Tibial artery (tissue), 4 donors: ENCODE results near the gene WDR59.
"Not testable (repeated sequence)": the region's sequence is repeated elsewhere in the genome, so short reads cannot be mapped to it uniquely, and the experiment has no call there.

Experiments
- DNase-seq, 2 donors: peaks; one replicate each; pipeline ENCODE4 v3.0.0-alpha.2; 2019
- H3K27ac ChIP-seq, 2 donors: fragments of 200-600 bp; sonication (generic) in 1 of 2; 1 replicate in 1 of 2; 2 replicates in 1 of 2; pipeline ENCODE4 v1.5.1; 2018 to 2019; ENCODE audit warnings: mild to moderate bottlenecking in 1 of 2
- H3K27me3 ChIP-seq, 2 donors: fragments of 200-600 bp; sonication (generic) in 1 of 2; one replicate each; pipeline versions ENCODE4 v1.5.1 to v1.6.0; 2016 to 2019
- H3K36me3 ChIP-seq, 3 donors: fragments of 200-600 bp; sonication (generic) in 2 of 3; one replicate each; pipeline ENCODE4 v1.5.1; 2016 to 2019; ENCODE audit warnings: mild to moderate bottlenecking in 2 of 3
- H3K4me1 ChIP-seq, 4 donors: fragments of 200-600 bp; sonication (generic) in 2 of 4; 1 replicate in 3 of 4; 2 replicates in 1 of 4; pipeline ENCODE4 v1.5.1; 2016 to 2019
- H3K4me3 ChIP-seq, 2 donors: fragments of 200-600 bp; sonication (generic) in 1 of 2; 1 replicate in 1 of 2; 2 replicates in 1 of 2; pipeline ENCODE4 v1.5.1; 2018 to 2019; ENCODE audit warnings: mild to moderate bottlenecking in 2 of 2
- H3K9me3 ChIP-seq, 3 donors: fragments of 200-600 bp; sonication (generic) in 1 of 3; one replicate each; pipeline ENCODE4 v1.5.1; 2016 to 2019
- intact Hi-C: fragments of 100-400 bp; cut with DNase I; formaldehyde crosslinking; loops from one replicate; pipeline ENCODE4 v1.15.0; 2023; ENCODE audit warnings: low total_unique reads
- TF ChIP-seq, protein P1 (sequence below), 2 experiments: fragments of 200-600 bp in 1 of 2; fragments of 450-650 bp in 1 of 2; IDR thresholded peaks; one replicate each; pipeline ENCODE4 v1.5.1; 2017 to 2019; ENCODE audit warnings: antibody characterized with exemption in 2 of 2, mild to moderate bottlenecking in 1 of 2, moderate library complexity in 1 of 2

WDR59 gene

GRCh38 chr16:74847202-74847601 is 137.7 kb downstream of the WDR59 start:
- intact Hi-C loops, result no loop called here
- DNase-seq, result no peak
- Histone ChIP-seq H3K9me3 (no peaks in the 10 kb centered on the region), H3K4me1 (no peaks in the 10 kb centered on the region), H3K4me3 (no peak overlapping the region), H3K27me3 (no peaks in the 10 kb centered on the region), H3K27ac (no peak overlapping the region), H3K36me3 (no peaks in the 10 kb centered on the region)
- TF ChIP-seq, protein P1, sequence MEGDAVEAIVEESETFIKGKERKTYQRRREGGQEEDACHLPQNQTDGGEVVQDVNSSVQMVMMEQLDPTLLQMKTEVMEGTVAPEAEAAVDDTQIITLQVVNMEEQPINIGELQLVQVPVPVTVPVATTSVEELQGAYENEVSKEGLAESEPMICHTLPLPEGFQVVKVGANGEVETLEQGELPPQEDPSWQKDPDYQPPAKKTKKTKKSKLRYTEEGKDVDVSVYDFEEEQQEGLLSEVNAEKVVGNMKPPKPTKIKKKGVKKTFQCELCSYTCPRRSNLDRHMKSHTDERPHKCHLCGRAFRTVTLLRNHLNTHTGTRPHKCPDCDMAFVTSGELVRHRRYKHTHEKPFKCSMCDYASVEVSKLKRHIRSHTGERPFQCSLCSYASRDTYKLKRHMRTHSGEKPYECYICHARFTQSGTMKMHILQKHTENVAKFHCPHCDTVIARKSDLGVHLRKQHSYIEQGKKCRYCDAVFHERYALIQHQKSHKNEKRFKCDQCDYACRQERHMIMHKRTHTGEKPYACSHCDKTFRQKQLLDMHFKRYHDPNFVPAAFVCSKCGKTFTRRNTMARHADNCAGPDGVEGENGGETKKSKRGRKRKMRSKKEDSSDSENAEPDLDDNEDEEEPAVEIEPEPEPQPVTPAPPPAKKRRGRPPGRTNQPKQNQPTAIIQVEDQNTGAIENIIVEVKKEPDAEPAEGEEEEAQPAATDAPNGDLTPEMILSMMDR (IDR thresholded peaks at IDR 0.05), result no peak

GRCh38 chr16:74846714-74847113 is 138.2 kb downstream of the WDR59 start:
- TF ChIP-seq, protein P1 (IDR thresholded peaks at IDR 0.05), result no peak
- Histone ChIP-seq H3K9me3 (no peaks in the 10 kb centered on the region), H3K27me3 (no peaks in the 10 kb centered on the region), H3K36me3 (no peaks in the 10 kb centered on the region), H3K27ac (no peak overlapping the region), H3K4me3 (no peak overlapping the region), H3K4me1 (no peaks in the 10 kb centered on the region)
- intact Hi-C loops, result no loop called here
- DNase-seq, result no peak

DNA sequence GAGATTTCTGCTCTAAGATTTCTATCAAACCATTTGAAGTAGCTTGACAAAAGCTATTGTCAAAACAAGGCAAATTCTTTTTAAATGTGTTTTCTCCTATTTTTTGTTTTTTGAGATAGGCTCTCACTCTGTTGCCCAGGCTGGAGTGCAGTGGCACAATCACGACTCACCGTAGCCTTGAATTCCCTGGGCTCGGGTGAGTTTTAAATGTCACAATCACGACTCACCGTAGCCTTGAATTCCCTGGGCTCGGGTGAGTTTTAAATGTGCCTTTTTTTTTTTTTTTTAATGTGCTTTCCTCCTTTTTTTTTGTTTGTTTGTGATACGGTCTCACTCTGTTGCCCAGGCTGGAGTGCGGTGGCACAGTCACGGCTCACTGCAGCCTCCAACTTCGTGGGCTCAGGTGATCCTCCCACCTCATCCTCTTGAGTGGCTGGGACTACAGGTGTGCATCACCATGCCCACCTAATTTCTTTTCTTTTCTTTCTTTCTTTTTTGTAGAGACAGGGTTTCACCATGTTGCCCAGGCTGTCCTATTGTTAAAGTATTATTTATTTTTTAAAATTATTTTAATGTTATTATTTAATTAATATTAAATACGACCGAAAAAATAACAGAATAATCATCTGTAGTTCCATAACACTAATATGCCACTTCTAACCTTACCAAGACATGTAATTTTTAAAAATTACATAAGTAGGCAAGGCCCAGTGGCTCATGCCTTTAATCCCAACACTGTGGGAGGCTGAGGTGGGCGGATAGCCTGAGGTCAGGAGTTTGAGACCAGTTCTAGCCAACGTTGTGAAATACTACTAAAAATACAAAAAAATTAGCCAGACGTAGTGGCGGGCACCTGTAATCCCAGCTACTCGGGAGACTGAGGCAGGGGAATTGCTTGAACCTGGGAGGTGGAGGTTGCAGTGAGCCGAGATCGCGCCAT is 140.6 kb downstream of the WDR59 start:
- DNase-seq, result no peak
- Histone ChIP-seq H3K9me3 (no peaks in the 10 kb centered on the region), H3K27me3 (no peaks in the 10 kb centered on the region), H3K36me3 (no peaks in the 10 kb centered on the region), H3K4me3 (no peak overlapping the region), H3K27ac (no peak overlapping the region), H3K4me1 (no peaks in the 10 kb centered on the region)
- intact Hi-C loops, result no loop called here
- TF ChIP-seq, protein P1 (IDR thresholded peaks at IDR 0.05), result no peak

DNA sequence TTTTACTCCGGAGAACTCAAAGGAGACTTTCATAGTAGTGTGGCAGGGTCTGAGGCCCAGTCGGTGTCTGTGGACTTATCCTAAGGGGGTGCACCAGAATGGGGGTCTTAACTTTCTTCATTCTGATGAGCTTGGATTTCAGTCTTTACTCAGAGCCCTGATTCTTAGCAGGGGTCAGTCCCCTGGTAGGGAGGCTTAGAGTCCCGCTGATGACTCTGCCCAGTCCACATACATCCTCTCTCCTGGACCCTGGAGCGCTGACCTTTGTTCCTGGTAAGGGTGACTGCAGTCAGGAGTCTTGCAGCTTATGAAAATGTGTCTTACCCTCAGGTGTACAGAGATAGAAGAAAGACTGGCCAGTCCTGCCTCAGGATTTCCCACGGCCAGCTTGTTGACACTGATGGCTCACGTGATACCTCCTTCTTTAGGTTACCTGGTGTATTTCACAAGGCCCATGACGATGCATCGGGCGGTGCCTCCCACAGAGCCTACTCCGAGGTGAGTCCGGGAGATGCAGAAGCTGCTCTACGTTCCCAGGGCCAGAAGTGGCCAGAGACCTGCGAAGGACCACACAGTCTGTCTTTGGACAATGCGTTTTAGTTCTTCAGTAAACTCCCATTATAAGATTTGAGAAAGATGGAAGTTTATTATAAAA is 141.4 kb downstream of the WDR59 start:
- H3K36me3 ChIP-seq, DNase-seq, H3K27ac ChIP-seq, H3K4me1 ChIP-seq, H3K9me3 ChIP-seq, H3K4me3 ChIP-seq, H3K27me3 ChIP-seq, intact Hi-C loops: not testable (repeated sequence)

DNA sequence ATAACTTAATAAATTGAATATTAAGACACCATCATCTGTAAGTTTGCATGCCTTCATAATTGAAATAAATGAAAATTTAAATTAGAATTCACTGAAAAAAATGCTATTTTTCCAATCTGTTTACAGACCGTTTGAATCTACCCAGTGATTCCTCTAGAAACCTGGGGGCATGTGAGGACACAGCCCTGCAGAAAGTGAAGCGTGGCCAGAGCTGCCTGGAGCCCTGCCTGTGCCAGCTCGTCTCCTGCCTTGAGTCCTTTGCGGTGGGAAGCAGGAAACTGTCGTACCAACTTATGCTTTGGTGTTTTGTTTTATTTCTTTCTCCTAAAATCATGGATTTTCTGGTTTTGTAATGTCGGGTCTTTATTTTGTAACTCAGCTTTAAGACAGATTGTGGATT is 142.5 kb downstream of the WDR59 start:
- no peak for DNase-seq
- H3K4me1 ChIP-seq, result no peaks in the 10 kb centered on the region

More for the DNA sequence above, 142.5 kb downstream of the WDR59 start:
- H3K27me3 ChIP-seq, result no peaks in the 10 kb centered on the region
- no peak overlapping the region for H3K4me3 ChIP-seq
- TF ChIP-seq, protein P1 (IDR thresholded peaks at IDR 0.05), result no peak
- H3K27ac ChIP-seq, result no peak overlapping the region
- H3K36me3 ChIP-seq, result no peaks in the 10 kb centered on the region
- intact Hi-C loops, result no loop called here
- no peaks in the 10 kb centered on the region for H3K9me3 ChIP-seq
